Neural cell (in vitro differentiated cells): ENCODE measurements around the gene HSP90B1. TPM values are rescaled to one million over a fixed set of nuclear protein-coding genes. Genes with fewer than 3 reads are reported as not detected.
A peak's percentile ranks its signal among the peaks of the same experiment; 100 is the strongest.

Source experiments
- H2AFZ ChIP-seq: fragments of 200-600, 300-800 bp; sonication (generic), shearing (Covaris generic); 2 replicates; pipeline ENCODE4 v1.6.0; 2014; ENCODE audit warnings: low read depth, mild to moderate bottlenecking, antibody characterized with exemption, low read length, moderate library complexity
- H3F3A ChIP-seq: fragments of 200-600 bp; shearing (Covaris generic); 2 replicates; pipeline ENCODE4 v1.6.1; 2016; ENCODE audit warnings: mild to moderate bottlenecking, moderate library complexity, mixed read lengths, antibody characterized with exemption, low read length; ENCODE audit not compliant: insufficient read depth, poor library complexity, severe bottlenecking
- H3K27ac ChIP-seq: fragments of 200-600, 300-800 bp; sonication (generic), shearing (Covaris generic); 2 replicates; pipeline ENCODE4 v1.5.1; 2014; ENCODE audit warnings: mild to moderate bottlenecking, low read length, moderate library complexity
- H3K27me3 ChIP-seq: fragments of 300-800, 200-600 bp; sonication (generic), shearing (Covaris generic); 2 replicates; pipeline ENCODE4 v1.6.0; 2014; ENCODE audit warnings: mild to moderate bottlenecking, low read depth, low read length, moderate library complexity; ENCODE audit not compliant: insufficient read depth
- H3K36me3 ChIP-seq: fragments of 300-800, 200-600 bp; sonication (generic), shearing (Covaris generic); 2 replicates; pipeline ENCODE4 v1.5.1; 2014; ENCODE audit warnings: mild to moderate bottlenecking, antibody characterized with exemption, low read length, moderate library complexity; ENCODE audit not compliant: insufficient read depth
- H3K4me2 ChIP-seq: fragments of 300-800, 200-600 bp; sonication (generic), shearing (Covaris generic); 2 replicates; pipeline ENCODE4 v1.6.0; 2014; ENCODE audit warnings: mild to moderate bottlenecking, low read length
- H3K4me3 ChIP-seq: fragments of 300-800, 200-600 bp; sonication (generic), shearing (Covaris generic); 2 replicates; pipeline ENCODE4 v1.5.1; 2014; ENCODE audit warnings: mild to moderate bottlenecking, low read length, moderate library complexity
- H3K79me2 ChIP-seq: fragments of 200-600 bp; shearing (Covaris generic); replicated peaks from 2 replicates; pipeline ENCODE4 v1.6.0; 2014; ENCODE audit warnings: mild to moderate bottlenecking, low read length, moderate library complexity; ENCODE audit not compliant: insufficient read depth
- H3K9ac ChIP-seq: fragments of 300-800, 200-600 bp; sonication (generic), shearing (Covaris generic); 2 replicates; pipeline ENCODE4 v1.6.1; 2016; ENCODE audit warnings: mild to moderate bottlenecking, low read length, mixed read lengths
- H3K9me2 ChIP-seq: fragments of 200-600 bp; shearing (Covaris generic); 2 replicates; pipeline ENCODE4 v1.6.1; 2016; ENCODE audit warnings: mild to moderate bottlenecking, low read length, mixed read lengths; ENCODE audit not compliant: insufficient read depth
- H3K9me3 ChIP-seq: fragments of 200-600, 300-800 bp; sonication (generic), shearing (Covaris generic); 2 replicates; pipeline ENCODE4 v1.6.1; 2016; ENCODE audit warnings: mild to moderate bottlenecking, mixed run types, low read length, moderate library complexity, mixed read lengths
- H4K20me1 ChIP-seq: fragments of 200-600 bp; shearing (Covaris generic); 2 replicates; pipeline ENCODE4 v1.6.1; 2016; ENCODE audit warnings: mild to moderate bottlenecking, mixed run types; ENCODE audit not compliant: insufficient read depth
- EP300 ChIP-seq: fragments of 450-650 bp; conservative IDR thresholded peaks from 2 replicates; pipeline ENCODE4 v1.6.1; 2014; ENCODE audit warnings: antibody characterized with exemption, mild to moderate bottlenecking, moderate library complexity; ENCODE audit not compliant: poor library complexity, severe bottlenecking
- EZH2 ChIP-seq: fragments of 200-600, 300-800 bp; shearing (Covaris generic), sonication (generic); IDR thresholded peaks from 2 replicates; pipeline ENCODE4 v1.6.1; 2014; ENCODE audit warnings: antibody characterized with exemption, low read length, borderline replicate concordance, mild to moderate bottlenecking; ENCODE audit not compliant: insufficient read depth, poor library complexity, severe bottlenecking
- MXI1 ChIP-seq: fragments of 450-650 bp; conservative IDR thresholded peaks from 2 replicates; pipeline ENCODE4 v1.6.1; 2014; ENCODE audit warnings: antibody characterized with exemption, mild to moderate bottlenecking; ENCODE audit not compliant: poor library complexity, severe bottlenecking
- POLR2AphosphoS5 ChIP-seq: IDR thresholded peaks from 2 replicates; pipeline ENCODE4 v1.6.1; 2012
- RAD21 ChIP-seq: fragments of 450-650 bp; conservative IDR thresholded peaks from 2 replicates; pipeline ENCODE4 v1.6.1; 2014; ENCODE audit warnings: antibody characterized with exemption, mild to moderate bottlenecking, moderate library complexity
- REST ChIP-seq: IDR thresholded peaks from 2 replicates; pipeline ENCODE4 v1.6.1; 2012; ENCODE audit warnings: borderline replicate concordance
- SMC3 ChIP-seq: fragments of 450-650 bp; conservative IDR thresholded peaks from 2 replicates; pipeline ENCODE4 v1.6.1; 2014; ENCODE audit warnings: antibody characterized with exemption, mild to moderate bottlenecking, moderate library complexity; ENCODE audit not compliant: poor library complexity
- TAF1 ChIP-seq: IDR thresholded peaks from 2 replicates; pipeline ENCODE4 v1.6.1; 2012; ENCODE audit warnings: low read depth
- polyA minus RNA-seq: library from RNA; depleted of rRNA, polyadenylated mRNA; stranded (reverse); fragments of >200 nt; gene quantifications from 2 replicates; pipeline ENCODE4 v1.2.3, GENCODE V29; 2014
- polyA plus RNA-seq: library from polyadenylated mRNA; depleted of rRNA; stranded (reverse); fragments of >200 nt; gene quantifications from 2 replicates; pipeline ENCODE4 v1.2.3, GENCODE V29; 2014
- TF ChIP-seq, protein P1 (sequence below): fragments of 450-650 bp; IDR thresholded peaks from 2 replicates; pipeline ENCODE4 v1.5.1; 2014; ENCODE audit warnings: antibody characterized with exemption, mild to moderate bottlenecking, moderate library complexity; ENCODE audit not compliant: poor library complexity, severe bottlenecking

Gene HSP90B1
- 198 and 242 TPM in 2 replicates for polyA plus RNA-seq
- polyA minus RNA-seq = 141 and 162 TPM in 2 replicates

DNA sequence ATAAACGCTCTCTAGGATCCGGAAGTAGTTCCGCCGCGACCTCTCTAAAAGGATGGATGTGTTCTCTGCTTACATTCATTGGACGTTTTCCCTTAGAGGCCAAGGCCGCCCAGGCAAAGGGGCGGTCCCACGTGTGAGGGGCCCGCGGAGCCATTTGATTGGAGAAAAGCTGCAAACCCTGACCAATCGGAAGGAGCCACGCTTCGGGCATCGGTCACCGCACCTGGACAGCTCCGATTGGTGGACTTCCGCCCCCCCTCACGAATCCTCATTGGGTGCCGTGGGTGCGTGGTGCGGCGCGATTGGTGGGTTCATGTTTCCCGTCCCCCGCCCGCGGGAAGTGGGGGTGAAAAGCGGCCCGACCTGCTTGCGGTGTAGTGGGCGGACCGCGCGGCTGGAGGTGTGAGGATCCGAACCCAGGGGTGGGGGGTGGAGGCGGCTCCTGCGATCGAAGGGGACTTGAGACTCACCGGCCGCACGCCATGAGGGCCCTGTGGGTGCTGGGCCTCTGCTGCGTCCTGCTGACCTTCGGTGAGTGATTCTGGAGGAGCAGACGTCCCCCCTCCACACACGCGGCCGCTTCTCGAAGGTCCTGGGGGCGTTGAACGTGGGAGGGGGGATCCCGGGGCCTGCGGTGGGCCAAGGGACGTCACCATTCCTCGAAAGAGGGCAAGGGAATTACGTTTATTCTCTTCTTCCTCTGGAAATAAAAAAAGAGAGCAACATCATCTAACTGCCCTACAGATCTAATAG, at the start of gene HSP90B1:
HSP90B1 (plus strand) TSS at position 377 of the 753 bp plus-strand sequence; CDS start at position 483, 106 bp downstream.
- H3K9me3 ChIP-seq = no peaks in the 10 kb centered on the region
- H3K27ac ChIP-seq = peak within 1 kb of the TSS; percentile 96
- H3K79me2 ChIP-seq = peaks cover 43% of the 10 kb centered on the region
- peak within 1 kb of the TSS; percentile 92 for H3K9ac ChIP-seq
- no peaks in the 10 kb centered on the region for H4K20me1 ChIP-seq
- H3K4me2 ChIP-seq = peak within 1 kb of the TSS; percentile 100
- TF ChIP-seq EP300 = peak; percentile 42
- peak; percentile 65 for TF ChIP-seq TAF1
- TF ChIP-seq POLR2AphosphoS5 = peak; percentile 93
- TF ChIP-seq EZH2 = no peak
- no peak for TF ChIP-seq SMC3
- TF ChIP-seq, protein P1, sequence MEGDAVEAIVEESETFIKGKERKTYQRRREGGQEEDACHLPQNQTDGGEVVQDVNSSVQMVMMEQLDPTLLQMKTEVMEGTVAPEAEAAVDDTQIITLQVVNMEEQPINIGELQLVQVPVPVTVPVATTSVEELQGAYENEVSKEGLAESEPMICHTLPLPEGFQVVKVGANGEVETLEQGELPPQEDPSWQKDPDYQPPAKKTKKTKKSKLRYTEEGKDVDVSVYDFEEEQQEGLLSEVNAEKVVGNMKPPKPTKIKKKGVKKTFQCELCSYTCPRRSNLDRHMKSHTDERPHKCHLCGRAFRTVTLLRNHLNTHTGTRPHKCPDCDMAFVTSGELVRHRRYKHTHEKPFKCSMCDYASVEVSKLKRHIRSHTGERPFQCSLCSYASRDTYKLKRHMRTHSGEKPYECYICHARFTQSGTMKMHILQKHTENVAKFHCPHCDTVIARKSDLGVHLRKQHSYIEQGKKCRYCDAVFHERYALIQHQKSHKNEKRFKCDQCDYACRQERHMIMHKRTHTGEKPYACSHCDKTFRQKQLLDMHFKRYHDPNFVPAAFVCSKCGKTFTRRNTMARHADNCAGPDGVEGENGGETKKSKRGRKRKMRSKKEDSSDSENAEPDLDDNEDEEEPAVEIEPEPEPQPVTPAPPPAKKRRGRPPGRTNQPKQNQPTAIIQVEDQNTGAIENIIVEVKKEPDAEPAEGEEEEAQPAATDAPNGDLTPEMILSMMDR = no peak
- peak; percentile 52 for TF ChIP-seq RAD21
- TF ChIP-seq REST = peak; percentile 82
- TF ChIP-seq MXI1 = peak; percentile 87
- peak within 1 kb of the TSS; percentile 99 for H2AFZ ChIP-seq
- peak within 1 kb of the TSS; percentile 95 for H3K4me3 ChIP-seq
- no peaks in the 10 kb centered on the region for H3K27me3 ChIP-seq
- H3K36me3 ChIP-seq = no peaks in the 10 kb centered on the region
- no peaks in the 10 kb centered on the region for H3F3A ChIP-seq
- no peaks in the 10 kb centered on the region for H3K9me2 ChIP-seq

DNA sequence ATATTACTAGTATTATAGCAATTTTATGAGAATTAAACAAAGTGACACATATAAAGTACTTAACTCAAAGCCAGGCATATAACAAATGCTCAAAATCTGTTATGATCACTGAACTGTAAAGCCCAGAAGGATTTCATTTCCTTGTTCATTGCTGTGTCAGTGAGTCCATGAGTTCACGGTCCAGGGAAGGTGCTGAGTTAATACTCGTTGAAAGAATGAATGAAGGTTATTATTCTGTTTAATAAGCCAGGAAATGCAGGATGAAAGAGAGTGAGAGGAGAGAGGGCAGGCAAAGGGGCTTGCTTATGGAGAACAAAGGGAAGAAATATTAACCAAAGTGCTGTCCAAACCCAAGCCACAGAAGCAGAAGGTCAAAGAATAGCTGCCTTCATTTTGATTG, 48.9 kb upstream of the HSP90B1 start:
- H3F3A ChIP-seq = no peaks in the 10 kb centered on the region
- no peaks in the 10 kb centered on the region for H3K36me3 ChIP-seq
- H3K9ac ChIP-seq = no peak overlapping the region
- H3K27ac ChIP-seq = no peak overlapping the region
- no peaks in the 10 kb centered on the region for H3K9me3 ChIP-seq
- TF ChIP-seq SMC3 = no peak
- no peak for TF ChIP-seq EP300
- no peak for TF ChIP-seq RAD21
- TF ChIP-seq EZH2 = no peak
- TF ChIP-seq, protein P1 = no peak
- no peak for TF ChIP-seq POLR2AphosphoS5
- no peak for TF ChIP-seq TAF1
- H3K4me3 ChIP-seq = no peak overlapping the region
- H4K20me1 ChIP-seq = no peaks in the 10 kb centered on the region
- no peaks in the 10 kb centered on the region for H3K9me2 ChIP-seq
- no peak overlapping the region for H2AFZ ChIP-seq
- H3K79me2 ChIP-seq = no peaks in the 10 kb centered on the region
- H3K27me3 ChIP-seq = no peaks in the 10 kb centered on the region
- H3K4me2 ChIP-seq = no peak overlapping the region
